Cardiac muscle cell (in vitro differentiated cells and primary cell): ENCODE results near the gene TMEM150C. TPM values are rescaled to one million over a fixed set of nuclear protein-coding genes. Genes with fewer than 3 reads are reported as not detected.

Experiments
- DNase-seq, 2 donors: peaks; one replicate each; pipeline versions ENCODE4 v3.0.0 to v3.0.0-alpha.2; 2010 to 2017; ENCODE audit warnings: low read depth in 1 of 2, low spot score in 1 of 2
- H3K27ac ChIP-seq: fragments of 200-600 bp; sonication (generic); 2 replicates; pipeline ENCODE4 v1.5.1; 2016
- H3K27me3 ChIP-seq: fragments of 200-600 bp; sonication (generic); 2 replicates; pipeline ENCODE4 v1.6.0; 2016; ENCODE audit warnings: control low read depth
- H3K36me3 ChIP-seq: fragments of 200-600 bp; sonication (generic); 2 replicates; pipeline ENCODE4 v1.5.1; 2016; ENCODE audit warnings: control low read depth
- H3K4me1 ChIP-seq: fragments of 200-600 bp; sonication (generic); 2 replicates; pipeline ENCODE4 v1.8.1; 2017; ENCODE audit warnings: low read depth, mild to moderate bottlenecking, mixed run types
- H3K4me3 ChIP-seq: fragments of 200-600 bp; sonication (generic); 2 replicates; pipeline ENCODE4 v1.5.1; 2016; ENCODE audit warnings: mild to moderate bottlenecking
- H3K9me3 ChIP-seq: fragments of 200-600 bp; sonication (generic); 2 replicates; pipeline ENCODE4 v1.5.1; 2017; ENCODE audit warnings: low read depth, mild to moderate bottlenecking, control low read depth
- CTCF ChIP-seq: IDR thresholded peaks from 2 replicates; pipeline ENCODE4 v1.5.1; 2012; ENCODE audit warnings: low read depth, mild to moderate bottlenecking, low read length
- polyA plus RNA-seq: library from polyadenylated mRNA; unstranded; fragments of >200 nt; fragmentation: Nextera tagmentation; extraction: Ambion mirVana; gene quantifications from 2 replicates; pipeline ENCODE4 v1.2.1, GENCODE V29; 2016
- total RNA-seq: library from RNA; depleted of rRNA; stranded (reverse); fragments of >200 nt; gene quantifications from 2 replicates; pipeline ENCODE4 v1.2.3, GENCODE V29; 2016

TMEM150C gene
- total and polyA plus RNA-seq, 2 experiments from 2014 or later, result 5.1 to 5.3 TPM

- Histone ChIP-seq H3K36me3 (no peaks in the 10 kb centered on the region), H3K27ac (no peak overlapping the region), H3K4me3 (no peak overlapping the region), H3K27me3 (no peaks in the 10 kb centered on the region), H3K4me1 (no peaks in the 10 kb centered on the region), H3K9me3 (no peaks in the 10 kb centered on the region)
- no peak for DNase-seq
- TF ChIP-seq CTCF, result no peak
Measured at GRCh38 chr4:82436130-82436529, 125.7 kb downstream of the TMEM150C start.

GRCh38 chr4:82434949-82435348 is 126.8 kb downstream of the TMEM150C start:
- TF ChIP-seq CTCF, result no peak
- DNase-seq, result no peak
- Histone ChIP-seq H3K27me3 (no peaks in the 10 kb centered on the region), H3K4me1 (no peaks in the 10 kb centered on the region), H3K4me3 (no peak overlapping the region), H3K27ac (no peak overlapping the region), H3K9me3 (no peaks in the 10 kb centered on the region), H3K36me3 (no peaks in the 10 kb centered on the region)

- H3K4me3 ChIP-seq, result no peak overlapping the region
- no peak for TF ChIP-seq CTCF
- no peaks in the 10 kb centered on the region for H3K9me3 ChIP-seq
- no peak for DNase-seq
- no peak overlapping the region for H3K27ac ChIP-seq
- no peaks in the 10 kb centered on the region for H3K27me3 ChIP-seq
- no peaks in the 10 kb centered on the region for H3K36me3 ChIP-seq
- H3K4me1 ChIP-seq, result no peaks in the 10 kb centered on the region
Measured at GRCh38 chr4:82433791-82434190, 128.0 kb downstream of the TMEM150C start.

Other genes with a start within 250 kb of the TMEM150C start
- gene HNRNPD, start 188.0 kb downstream of the TMEM150C start, total RNA-seq, result 73.2 and 175 TPM in 2 replicates
- 348 and 451 TPM in 2 replicates for gene HNRNPD, start 188.0 kb downstream of the TMEM150C start, polyA plus RNA-seq
- gene HNRNPDL, start 131.5 kb downstream of the TMEM150C start, total RNA-seq, result 299 and 311 TPM in 2 replicates
- 215 and 255 TPM in 2 replicates for gene HNRNPDL, start 131.5 kb downstream of the TMEM150C start, polyA plus RNA-seq
- gene ENOPH1, start 131.4 kb downstream of the TMEM150C start, total RNA-seq, result 23.2 and 32.1 TPM in 2 replicates
- gene ENOPH1, start 131.4 kb downstream of the TMEM150C start, polyA plus RNA-seq, result 43.2 and 43.4 TPM in 2 replicates
- gene SCD5, start 236.8 kb upstream of the TMEM150C start, total RNA-seq, result 4.7 and 7.4 TPM in 2 replicates
- gene SCD5, start 236.8 kb upstream of the TMEM150C start, polyA plus RNA-seq, result 1.5 and 3.7 TPM in 2 replicates